Parathyroid adenoma (tissue), 2 donors: Measurements from ENCODE around the gene RANBP2.
"Not testable (repeated sequence)": the region's sequence is repeated elsewhere in the genome, so short reads cannot be mapped to it uniquely, and the experiment has no call there.

Experiments
- H2AFZ ChIP-seq: fragments of 300-600 bp; sonication (generic); one replicate; pipeline ENCODE4 v1.7.0; 2017; ENCODE audit warnings: antibody characterized with exemption, mild to moderate bottlenecking
- H3K27ac ChIP-seq: fragments of 300-600 bp; sonication (generic); one replicate; pipeline ENCODE4 v1.7.0; 2017
- H3K27me3 ChIP-seq: fragments of 300-600 bp; sonication (generic); one replicate; pipeline ENCODE4 v1.7.0; 2017; ENCODE audit warnings: low read length; ENCODE audit not compliant: control insufficient read depth, insufficient read depth
- H3K36me3 ChIP-seq: fragments of 300-600 bp; sonication (generic); one replicate; pipeline ENCODE4 v1.7.0; 2017; ENCODE audit warnings: low read length; ENCODE audit not compliant: control insufficient read depth, insufficient read depth
- H3K4me1 ChIP-seq: fragments of 300-600 bp; sonication (generic); one replicate; pipeline ENCODE4 v1.7.0; 2017; ENCODE audit warnings: control low read depth
- H3K4me2 ChIP-seq: fragments of 300-600 bp; sonication (generic); one replicate; pipeline ENCODE4 v1.7.0; 2017; ENCODE audit warnings: low read length
- H3K4me3 ChIP-seq: fragments of 300-600 bp; sonication (generic); one replicate; pipeline ENCODE4 v1.7.0; 2017; ENCODE audit warnings: low read depth, low read length
- H3K79me2 ChIP-seq: fragments of 300-600 bp; sonication (generic); one replicate; pipeline ENCODE4 v1.7.0; 2017; ENCODE audit warnings: control low read depth
- H3K9ac ChIP-seq: fragments of 300-600 bp; sonication (generic); one replicate; pipeline ENCODE4 v1.7.0; 2017; ENCODE audit warnings: mild to moderate bottlenecking
- H3K9me3 ChIP-seq: fragments of 300-600 bp; sonication (generic); one replicate; pipeline ENCODE4 v1.7.0; 2017; ENCODE audit warnings: low read length; ENCODE audit not compliant: control insufficient read depth
- TF ChIP-seq, protein P1 (sequence below): fragments of 300-600 bp; sonication (generic); IDR thresholded peaks from one replicate; pipeline ENCODE4 v1.7.0; 2017; ENCODE audit warnings: antibody characterized with exemption, mild to moderate bottlenecking
- donor health status: primary hyperparathyroidism.

Gene RANBP2

DNA sequence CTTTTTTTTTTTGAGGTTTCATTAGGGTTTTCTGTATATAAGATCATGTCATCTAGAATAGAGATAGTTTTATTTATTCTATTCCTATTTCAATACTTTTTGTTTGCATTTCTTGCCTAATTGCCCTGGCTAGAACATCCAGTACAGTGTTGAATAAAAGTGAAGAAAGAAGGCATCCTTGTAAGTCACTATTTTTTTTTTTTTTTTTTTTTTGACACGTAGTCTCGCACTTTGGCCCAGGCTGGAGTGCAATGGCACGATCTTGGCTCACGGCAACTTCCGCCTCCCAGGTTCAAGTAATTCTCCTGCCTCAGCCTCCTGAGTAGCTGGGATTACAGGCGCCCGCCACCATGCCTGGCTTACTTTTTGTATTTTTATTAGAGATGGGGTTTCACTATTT, 27.8 kb upstream of the RANBP2 start:
- Histone ChIP-seq H3K4me1 (no peaks in the 10 kb centered on the region), H2AFZ (no peak overlapping the region), H3K79me2 (no peaks in the 10 kb centered on the region), H3K4me2 (no peak overlapping the region), H3K36me3 (no peaks in the 10 kb centered on the region), H3K9ac (no peak overlapping the region), H3K9me3 (no peaks in the 10 kb centered on the region), H3K27me3 (no peaks in the 10 kb centered on the region), H3K4me3 (no peak overlapping the region), H3K27ac (no peak overlapping the region)
- TF ChIP-seq, protein P1, sequence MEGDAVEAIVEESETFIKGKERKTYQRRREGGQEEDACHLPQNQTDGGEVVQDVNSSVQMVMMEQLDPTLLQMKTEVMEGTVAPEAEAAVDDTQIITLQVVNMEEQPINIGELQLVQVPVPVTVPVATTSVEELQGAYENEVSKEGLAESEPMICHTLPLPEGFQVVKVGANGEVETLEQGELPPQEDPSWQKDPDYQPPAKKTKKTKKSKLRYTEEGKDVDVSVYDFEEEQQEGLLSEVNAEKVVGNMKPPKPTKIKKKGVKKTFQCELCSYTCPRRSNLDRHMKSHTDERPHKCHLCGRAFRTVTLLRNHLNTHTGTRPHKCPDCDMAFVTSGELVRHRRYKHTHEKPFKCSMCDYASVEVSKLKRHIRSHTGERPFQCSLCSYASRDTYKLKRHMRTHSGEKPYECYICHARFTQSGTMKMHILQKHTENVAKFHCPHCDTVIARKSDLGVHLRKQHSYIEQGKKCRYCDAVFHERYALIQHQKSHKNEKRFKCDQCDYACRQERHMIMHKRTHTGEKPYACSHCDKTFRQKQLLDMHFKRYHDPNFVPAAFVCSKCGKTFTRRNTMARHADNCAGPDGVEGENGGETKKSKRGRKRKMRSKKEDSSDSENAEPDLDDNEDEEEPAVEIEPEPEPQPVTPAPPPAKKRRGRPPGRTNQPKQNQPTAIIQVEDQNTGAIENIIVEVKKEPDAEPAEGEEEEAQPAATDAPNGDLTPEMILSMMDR = no peak

DNA sequence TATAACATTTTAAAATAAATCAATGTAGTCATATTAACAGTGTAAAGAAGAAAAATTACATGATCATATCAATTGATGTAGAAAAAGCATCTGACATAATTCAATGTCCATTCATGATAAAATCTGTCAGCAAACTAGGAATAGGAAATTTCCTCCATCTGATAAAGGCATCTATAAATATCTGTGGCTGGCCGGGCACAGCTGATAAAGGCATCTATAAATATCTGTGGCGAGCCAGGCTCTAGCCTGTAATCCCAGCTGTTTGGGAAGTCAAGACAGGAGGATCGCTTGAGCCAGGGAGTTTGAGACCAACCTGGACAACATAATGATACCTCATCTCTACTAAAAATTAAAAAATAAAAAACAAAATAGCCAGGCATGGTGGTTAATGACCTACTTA, 18.1 kb upstream of the RANBP2 start:
- Histone ChIP-seq H3K36me3 (no peaks in the 10 kb centered on the region), H3K27ac (no peak overlapping the region), H3K9me3 (no peaks in the 10 kb centered on the region), H3K4me3 (no peak overlapping the region), H3K9ac (no peak overlapping the region), H3K4me2 (no peak overlapping the region), H3K4me1 (no peaks in the 10 kb centered on the region), H3K27me3 (no peaks in the 10 kb centered on the region), H2AFZ (no peak overlapping the region), H3K79me2 (no peaks in the 10 kb centered on the region)
- TF ChIP-seq, protein P1 = no peak

DNA sequence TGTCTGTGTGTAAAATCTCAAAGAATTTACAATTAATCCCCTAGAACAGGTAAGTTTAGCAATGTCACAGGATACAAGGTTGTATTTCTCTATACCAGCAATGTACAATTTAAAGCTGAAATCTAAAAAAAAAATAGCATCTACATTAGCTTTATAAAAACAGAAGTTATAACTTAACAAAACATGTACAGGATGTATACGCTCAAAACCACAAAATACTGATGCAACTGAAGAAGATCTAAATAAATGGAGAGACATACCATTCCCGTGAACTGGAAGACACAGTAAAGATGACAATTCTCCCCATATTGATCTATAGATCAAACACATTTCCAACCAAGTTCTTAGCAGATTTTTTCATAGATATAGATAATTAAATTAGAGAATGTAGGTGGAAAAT, 17.5 kb upstream of the RANBP2 start:
- no peaks in the 10 kb centered on the region for H3K4me1 ChIP-seq
- TF ChIP-seq, protein P1 = no peak
- no peaks in the 10 kb centered on the region for H3K9me3 ChIP-seq
- H3K27me3 ChIP-seq = no peaks in the 10 kb centered on the region
- no peak overlapping the region for H2AFZ ChIP-seq
- H3K4me3 ChIP-seq = no peak overlapping the region
- H3K4me2 ChIP-seq = no peak overlapping the region
- H3K79me2 ChIP-seq = no peaks in the 10 kb centered on the region
- H3K9ac ChIP-seq = no peak overlapping the region
- no peak overlapping the region for H3K27ac ChIP-seq
- no peaks in the 10 kb centered on the region for H3K36me3 ChIP-seq

GRCh38 chr2:108704871-108705270, 14.4 kb upstream of the RANBP2 start:
- Histone ChIP-seq H3K4me2 (no peak overlapping the region), H3K4me3 (no peak overlapping the region), H2AFZ (no peak overlapping the region), H3K9ac (no peak overlapping the region), H3K79me2 (no peaks in the 10 kb centered on the region), H3K36me3 (no peaks in the 10 kb centered on the region), H3K27ac (no peak overlapping the region), H3K4me1 (no peaks in the 10 kb centered on the region), H3K9me3 (no peaks in the 10 kb centered on the region), H3K27me3 (no peaks in the 10 kb centered on the region)
- TF ChIP-seq, protein P1 = no peak

GRCh38 chr2:108707300-108707699, 12.0 kb upstream of the RANBP2 start:
- H2AFZ ChIP-seq = no peak overlapping the region
- no peak overlapping the region for H3K4me2 ChIP-seq
- H3K27me3 ChIP-seq = no peaks in the 10 kb centered on the region
- H3K36me3 ChIP-seq = no peaks in the 10 kb centered on the region
- H3K4me3 ChIP-seq = no peak overlapping the region
- H3K27ac ChIP-seq = no peak overlapping the region
- TF ChIP-seq, protein P1 = no peak
- no peaks in the 10 kb centered on the region for H3K79me2 ChIP-seq
- no peak overlapping the region for H3K9ac ChIP-seq
- no peaks in the 10 kb centered on the region for H3K4me1 ChIP-seq
- no peaks in the 10 kb centered on the region for H3K9me3 ChIP-seq

GRCh38 chr2:108716971-108717370, 2.3 kb upstream of the RANBP2 start:
- H3K27me3 ChIP-seq, H3K4me3 ChIP-seq, H3K4me2 ChIP-seq, H3K9me3 ChIP-seq, H3K27ac ChIP-seq, H3K36me3 ChIP-seq, H3K9ac ChIP-seq, H3K4me1 ChIP-seq: not testable (repeated sequence)
- Histone ChIP-seq H3K79me2 (peaks cover 11% of the 10 kb centered on the region), H2AFZ (peak overlapping the region; percentile 0)

DNA sequence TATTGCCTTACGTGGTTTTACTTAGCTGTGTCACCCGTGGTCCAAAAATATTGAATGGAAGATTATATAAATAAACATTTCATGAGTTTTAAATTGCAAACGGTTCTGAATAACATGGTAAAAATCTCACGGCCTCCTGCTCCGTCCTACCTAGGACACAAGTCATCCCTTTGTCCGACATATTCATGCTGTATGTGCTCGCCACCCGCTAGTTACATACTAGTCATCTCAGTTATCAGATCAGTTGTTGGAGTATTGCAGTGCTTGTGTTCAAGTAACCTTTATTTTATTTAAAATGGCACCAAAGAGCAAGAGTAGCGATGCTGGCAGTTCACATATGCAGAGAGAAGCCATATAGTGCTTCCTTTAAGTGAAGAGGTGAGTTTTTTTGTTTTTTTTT, 6.8 kb downstream of the RANBP2 start:
- H3K79me2 ChIP-seq = peaks cover 21% of the 10 kb centered on the region

More for the DNA sequence above, 6.8 kb downstream of the RANBP2 start:
- H2AFZ ChIP-seq, H3K9me3 ChIP-seq, H3K4me3 ChIP-seq, H3K4me2 ChIP-seq, H3K36me3 ChIP-seq, H3K4me1 ChIP-seq, H3K9ac ChIP-seq, H3K27me3 ChIP-seq, H3K27ac ChIP-seq: not testable (repeated sequence)
